ENCODE data around the gene OPN3. TPM values are rescaled to one million over a fixed set of nuclear protein-coding genes. Genes with fewer than 3 reads are reported as not detected.

OPN3 gene
- polyA plus RNA-seq, 1 experiment: 14.1 TPM

- no peaks in the 10 kb centered on the region for H3K27me3 ChIP-seq (ENCODE audit: control insufficient read depth, insufficient read depth, low read length)
- ChIA-PET POLR2A (interaction anchor here (0.5 to 1.1 kb wide), 3 partner anchors 18 to 282 kb away, joined by 3 to 5 read pairs (median 3); no protein-coding TSS in a partner anchor), CTCF (interaction anchor here (0.7 to 4.0 kb wide), 27 partner anchors 8 to 411 kb away, joined by 3 to 37 read pairs (median 5); partner anchors contain the start of genes CHML, EXO1, MAP1LC3C and OPN3)
- no peak overlapping the region for H3K4me3 ChIP-seq (ENCODE audit: low read depth, low read length)
- no peak for DNase-seq (ENCODE audit: low read depth)
- no peak for TF ChIP-seq CTCF (IDR thresholded peaks at IDR 0.05; ENCODE audit: insufficient read depth, low read depth, low read length)
- no peaks in the 10 kb centered on the region for H3K36me3 ChIP-seq (ENCODE audit: control insufficient read depth, insufficient read depth, low read length)
Measured at GRCh38 chr1:241610056-241610815, 29.9 kb downstream of the OPN3 start.

GRCh38 chr1:241608379-241609033, 31.7 kb downstream of the OPN3 start:
- CTCF ChIA-PET: interaction anchor here (0.7 to 1.7 kb wide), 4 partner anchors 17 to 217 kb away, joined by 3 to 6 read pairs (median 4); no protein-coding TSS in a partner anchor

DNA sequence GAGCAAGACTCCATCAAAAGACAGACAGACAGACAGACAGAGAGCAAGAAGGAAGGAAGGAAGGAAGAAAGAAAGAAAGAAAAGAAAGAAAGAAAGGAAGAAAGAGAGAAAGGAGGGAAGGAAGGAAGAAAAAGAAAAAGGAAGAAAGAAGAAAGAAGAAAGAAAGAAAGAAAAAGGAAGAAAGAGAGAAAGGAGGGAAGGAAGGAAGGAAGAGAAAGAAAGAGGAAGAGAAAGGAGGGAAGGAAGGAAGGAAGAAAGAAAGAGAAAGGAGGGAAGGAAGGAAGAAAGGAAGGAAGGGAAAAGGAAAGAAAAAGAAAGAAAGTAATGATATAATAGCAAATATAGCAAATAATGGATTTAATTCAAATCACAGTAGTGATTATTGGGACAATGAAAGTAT, 32.7 kb downstream of the OPN3 start:
- Histone ChIP-seq H3K36me3 (ENCODE audit: control insufficient read depth, insufficient read depth, low read length) (no peaks in the 10 kb centered on the region; the same call in 1 of the 2 replicates), H3K4me3 (ENCODE audit: low read depth, low read length) (no peak overlapping the region), H3K27me3 (ENCODE audit: control insufficient read depth, insufficient read depth, low read length) (no peaks in the 10 kb centered on the region)
- no peak for DNase-seq (ENCODE audit: low read depth)
- no peak for TF ChIP-seq CTCF (IDR thresholded peaks at IDR 0.05; ENCODE audit: insufficient read depth, low read depth, low read length)
- ChIA-PET POLR2A (no interaction called here), CTCF (interaction anchor here (0.7 kb wide), 1 partner anchor 289 kb away, joined by 3 read pairs; no protein-coding TSS in a partner anchor)

More at GRCh38 chr1:241608379-241609033, 31.7 kb downstream of the OPN3 start:
- Histone ChIP-seq H3K4me3 (ENCODE audit: low read depth, low read length) (no peak overlapping the region), H3K36me3 (ENCODE audit: control insufficient read depth, insufficient read depth, low read length) (no peaks in the 10 kb centered on the region), H3K27me3 (ENCODE audit: control insufficient read depth, insufficient read depth, low read length) (no peaks in the 10 kb centered on the region)
- TF ChIP-seq CTCF (IDR thresholded peaks at IDR 0.05; ENCODE audit: insufficient read depth, low read depth, low read length): no peak
- no peak for DNase-seq (ENCODE audit: low read depth)
- POLR2A ChIA-PET: no interaction called here

DNA sequence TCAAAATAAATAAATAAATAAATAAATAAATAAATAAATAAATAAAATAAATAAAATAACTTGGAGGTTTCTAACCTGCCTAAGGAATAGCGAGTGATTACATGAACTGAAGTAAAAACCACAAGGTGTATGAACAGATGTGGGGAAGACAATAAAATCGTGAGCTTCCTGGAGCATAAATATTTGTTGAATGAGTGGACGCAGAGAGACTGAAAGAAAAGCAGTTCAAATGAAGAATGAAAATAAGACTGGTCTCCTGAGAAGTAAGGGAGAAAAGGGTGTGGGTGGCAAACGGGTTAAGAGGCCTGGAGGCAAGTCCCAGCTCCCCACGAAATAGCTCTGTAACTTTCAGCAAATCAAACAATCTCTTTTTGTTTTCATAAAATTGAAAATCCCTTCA, 33.6 kb downstream of the OPN3 start:
- Histone ChIP-seq H3K36me3 (ENCODE audit: control insufficient read depth, insufficient read depth, low read length) (no peaks in the 10 kb centered on the region; the same call in 1 of the 2 replicates), H3K27me3 (ENCODE audit: control insufficient read depth, insufficient read depth, low read length) (no peaks in the 10 kb centered on the region), H3K4me3 (ENCODE audit: low read depth, low read length) (no peak overlapping the region)
- no peak for DNase-seq (ENCODE audit: low read depth)
- TF ChIP-seq CTCF (IDR thresholded peaks at IDR 0.05; ENCODE audit: insufficient read depth, low read depth, low read length): no peak
- ChIA-PET CTCF (interaction anchor here (0.7 to 1.3 kb wide), 2 partner anchors 20 to 392 kb away, joined by 3 read pairs; no protein-coding TSS in a partner anchor), POLR2A (no interaction called here)

DNA sequence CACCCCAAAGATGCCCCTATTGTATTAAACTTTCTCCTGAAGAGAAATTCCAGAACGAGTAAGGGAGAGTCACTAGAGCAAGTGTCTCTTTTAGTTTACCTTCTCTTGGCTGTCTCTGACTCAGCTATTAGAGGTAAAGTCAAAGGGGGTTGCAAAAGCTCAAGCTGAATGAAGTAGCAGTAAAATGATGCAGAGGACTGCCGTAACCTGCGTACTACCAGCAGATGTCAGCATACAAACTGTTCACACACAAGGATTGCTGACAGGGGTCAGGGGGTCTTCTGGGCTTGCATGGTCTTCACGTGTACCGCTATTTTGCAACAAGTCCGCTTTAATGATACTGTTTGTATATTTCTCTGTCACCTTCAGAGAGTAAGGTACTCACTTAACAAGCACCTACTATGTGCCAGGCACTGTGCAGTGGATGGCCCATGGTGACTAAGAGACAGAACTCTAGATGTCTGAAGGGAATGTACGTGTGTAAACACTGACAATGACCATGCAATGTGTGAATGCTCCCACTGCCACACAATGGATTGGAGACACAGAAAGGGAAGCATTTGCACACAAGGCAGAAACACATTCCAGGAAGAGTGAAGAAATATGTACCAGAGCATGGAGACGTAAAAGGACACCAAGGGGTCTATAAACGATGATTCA, 34.9 kb downstream of the OPN3 start:
- CTCF ChIA-PET: no interaction called here
- no peak for DNase-seq (ENCODE audit: low read depth)

More for the DNA sequence above, 34.9 kb downstream of the OPN3 start:
- Histone ChIP-seq H3K27me3 (ENCODE audit: control insufficient read depth, insufficient read depth, low read length) (no peaks in the 10 kb centered on the region), H3K4me3 (ENCODE audit: low read depth, low read length) (no peak overlapping the region), H3K36me3 (ENCODE audit: control insufficient read depth, insufficient read depth, low read length) (no peaks in the 10 kb centered on the region; the same call in 1 of the 2 replicates)
- TF ChIP-seq CTCF (IDR thresholded peaks at IDR 0.05; ENCODE audit: insufficient read depth, low read depth, low read length): no peak
- POLR2A ChIA-PET: no interaction called here

All from BJ (cell line).